Fibroblast of lung (primary cell): ENCODE results near the gene TMEM272. TPM values are rescaled to one million over a fixed set of nuclear protein-coding genes. Genes with fewer than 3 reads are reported as not detected.

Experiments
- DNase-seq, 2 donors: peaks; one replicate each; pipeline versions ENCODE4 v3.0.0 to v3.0.0-alpha.2; 2010; ENCODE audit warnings: low read depth in 2 of 2
- H2AFZ ChIP-seq: 2 replicates; pipeline ENCODE4 v1.5.1; 2012; ENCODE audit warnings: low read length, control low read depth, inconsistent platforms
- H3K27ac ChIP-seq: 2 replicates; pipeline ENCODE4 v1.5.1; 2011; ENCODE audit warnings: low read length, control low read depth; ENCODE audit not compliant: insufficient read depth
- H3K27me3 ChIP-seq: 2 replicates; pipeline ENCODE4 v1.5.1; 2011; ENCODE audit warnings: mild to moderate bottlenecking, low read length; ENCODE audit not compliant: control insufficient read depth, insufficient read depth
- H3K36me3 ChIP-seq: 2 replicates; pipeline ENCODE4 v1.5.1; 2011; ENCODE audit warnings: low read length; ENCODE audit not compliant: control insufficient read depth, insufficient read depth
- H3K4me1 ChIP-seq: 2 replicates; pipeline ENCODE4 v1.5.1; 2011; ENCODE audit warnings: low read length; ENCODE audit not compliant: control insufficient read depth, insufficient read depth; ENCODE audit errors: extremely low read depth
- H3K4me2 ChIP-seq: 2 replicates; pipeline ENCODE4 v1.5.1; 2011; ENCODE audit warnings: low read length, control low read depth; ENCODE audit not compliant: insufficient read depth; ENCODE audit errors: extremely low read depth
- H3K4me3 ChIP-seq, 4 experiments: fragments of 200-600 bp in 1 of 4; sonication (generic) in 1 of 4; replicated peaks in 1 of 4; 2 replicates each; pipeline ENCODE4 v1.5.1; 2011 to 2016; ENCODE audit warnings: low read length in 4 of 4, low read depth in 3 of 4, mild to moderate bottlenecking in 3 of 4, control low read depth in 2 of 4, inconsistent platforms in 1 of 4, mixed read lengths in 1 of 4; ENCODE audit not compliant: insufficient read depth in 1 of 4; ENCODE audit errors: control extremely low read depth in 1 of 4
- H3K79me2 ChIP-seq: 2 replicates; pipeline ENCODE4 v1.5.1; 2012; ENCODE audit warnings: mild to moderate bottlenecking, low read length, inconsistent platforms; ENCODE audit not compliant: control insufficient read depth, insufficient read depth
- H3K9ac ChIP-seq: 2 replicates; pipeline ENCODE4 v1.5.1; 2011; ENCODE audit warnings: mild to moderate bottlenecking, low read length, control low read depth; ENCODE audit not compliant: insufficient read depth
- H3K9me3 ChIP-seq: 2 replicates; pipeline ENCODE4 v1.5.1; 2012; ENCODE audit warnings: low read depth, low read length; ENCODE audit not compliant: control insufficient read depth, insufficient read depth
- H4K20me1 ChIP-seq: 2 replicates; pipeline ENCODE4 v1.5.1; 2011; ENCODE audit warnings: low read length; ENCODE audit not compliant: control insufficient read depth, insufficient read depth; ENCODE audit errors: extremely low read depth
- CTCF ChIP-seq, 2 donors: IDR thresholded peaks in 1 of 2; conservative IDR thresholded peaks in 1 of 2; 1 replicate in 1 of 2; 2 replicates in 1 of 2; pipeline ENCODE4 v1.5.1; 2011 to 2012; ENCODE audit warnings: low read length in 2 of 2, control low read depth in 1 of 2, inconsistent platforms in 1 of 2, low read depth in 1 of 2, mild to moderate bottlenecking in 1 of 2
- EZH2 ChIP-seq: IDR thresholded peaks from 2 replicates; pipeline ENCODE4 v1.5.1; 2012; ENCODE audit warnings: low read length, control low read depth, mild to moderate bottlenecking; ENCODE audit errors: missing control alignments
- polyA plus RNA-seq, 2 donors: library from polyadenylated mRNA; depleted of rRNA in 1 of 2; stranded (reverse) in 1 of 2; unstranded in 1 of 2; fragments of >200 nt; gene quantifications; 2 replicates each; pipeline ENCODE4 v1.2.1, GENCODE V29; 2011 to 2012; ENCODE audit warnings: missing spikeins in 1 of 2
- total RNA-seq: library from RNA; depleted of rRNA; stranded (reverse); fragments of >200 nt; gene quantifications from 2 replicates; pipeline ENCODE4 v1.2.1, GENCODE V29; 2014

TMEM272 gene
- total and polyA plus RNA-seq, 2 donors (not counting 1 experiment from before 2014, with no cell fraction given): not detected

GRCh38 chr13:51785712-51786424 is 59.1 kb downstream of the TMEM272 start:
- H4K20me1 ChIP-seq: no peaks in the 10 kb centered on the region
- no peaks in the 10 kb centered on the region for H3K27me3 ChIP-seq
- no peak overlapping the region for H3K9ac ChIP-seq
- DNase-seq: peak; percentile 47 to 64
- no peaks in the 10 kb centered on the region for H3K36me3 ChIP-seq
- peak overlapping the region; percentile 62 for H2AFZ ChIP-seq
- H3K27ac ChIP-seq: no peak overlapping the region
- TF ChIP-seq CTCF (conservative IDR thresholded peaks at IDR 0.05 in 1 of 2, IDR thresholded peaks at IDR 0.05 in 1 of 2; ENCODE audit: low read depth in 1 of 2, low read length in 2 of 2) (no peak), EZH2 (no peak)
- H3K9me3 ChIP-seq: no peaks in the 10 kb centered on the region
- H3K79me2 ChIP-seq: no peaks in the 10 kb centered on the region
- peak overlapping the region; percentile 58 for H3K4me2 ChIP-seq
- peaks cover 8% of the 10 kb centered on the region for H3K4me1 ChIP-seq
- H3K4me3 ChIP-seq: no peak overlapping the region

GRCh38 chr13:51784097-51784496 is 60.9 kb downstream of the TMEM272 start:
- H4K20me1 ChIP-seq: no peaks in the 10 kb centered on the region
- H3K4me3 ChIP-seq: no peak overlapping the region
- H3K9me3 ChIP-seq: no peaks in the 10 kb centered on the region
- H2AFZ ChIP-seq: no peak overlapping the region
- H3K27ac ChIP-seq: no peak overlapping the region
- H3K4me2 ChIP-seq: no peak overlapping the region
- H3K27me3 ChIP-seq: no peaks in the 10 kb centered on the region
- H3K79me2 ChIP-seq: no peaks in the 10 kb centered on the region
- H3K4me1 ChIP-seq: peaks cover 8% of the 10 kb centered on the region
- H3K36me3 ChIP-seq: no peaks in the 10 kb centered on the region
- TF ChIP-seq CTCF (conservative IDR thresholded peaks at IDR 0.05 in 1 of 2, IDR thresholded peaks at IDR 0.05 in 1 of 2; ENCODE audit: low read depth in 1 of 2, low read length in 2 of 2) (no peak), EZH2 (no peak)
- no peak for DNase-seq
- no peak overlapping the region for H3K9ac ChIP-seq

- Histone ChIP-seq H3K9me3 (no peaks in the 10 kb centered on the region), H3K27ac (no peak overlapping the region)
- TF ChIP-seq EZH2: no peak
- TF ChIP-seq CTCF (conservative IDR thresholded peaks at IDR 0.05 in 1 of 2, IDR thresholded peaks at IDR 0.05 in 1 of 2; ENCODE audit: low read depth in 1 of 2, low read length in 2 of 2): no peak
Measured at GRCh38 chr13:51783428-51784094, 61.4 kb downstream of the TMEM272 start.

More at GRCh38 chr13:51783428-51784094, 61.4 kb downstream of the TMEM272 start:
- H3K4me1 ChIP-seq: peaks cover 8% of the 10 kb centered on the region
- H3K4me3 ChIP-seq: no peak overlapping the region
- H3K79me2 ChIP-seq: no peaks in the 10 kb centered on the region
- no peak overlapping the region for H3K9ac ChIP-seq
- H4K20me1 ChIP-seq: no peaks in the 10 kb centered on the region
- H3K4me2 ChIP-seq: no peak overlapping the region
- H2AFZ ChIP-seq: no peak overlapping the region
- no peak for DNase-seq
- no peaks in the 10 kb centered on the region for H3K27me3 ChIP-seq
- no peaks in the 10 kb centered on the region for H3K36me3 ChIP-seq
